H9 (cell line): ENCODE results near the gene SRSF7. TPM values are rescaled to one million over a fixed set of nuclear protein-coding genes. Genes with fewer than 3 reads are reported as not detected.

Experiments
- DNase-seq: peaks from one replicate; pipeline ENCODE4 v3.0.0-alpha.2; 2017
- H2AFZ ChIP-seq: one replicate; pipeline ENCODE4 v1.6.1; 2013; ENCODE audit warnings: mild to moderate bottlenecking, low read length, control low read depth, moderate library complexity
- H2AK5ac ChIP-seq: 2 replicates; pipeline ENCODE4 v1.6.1; 2013; ENCODE audit warnings: low read length, control low read depth, mixed read lengths; ENCODE audit not compliant: insufficient read length
- H2BK120ac ChIP-seq: one replicate; pipeline ENCODE4 v1.6.1; 2013; ENCODE audit warnings: low read depth, mild to moderate bottlenecking, low read length, control low read depth, inconsistent platforms; ENCODE audit not compliant: poor library complexity, severe bottlenecking
- H2BK12ac ChIP-seq: 2 replicates; pipeline ENCODE4 v1.6.1; 2013; ENCODE audit warnings: low read length, control low read depth, mixed read lengths, low read depth; ENCODE audit not compliant: insufficient read length
- H2BK15ac ChIP-seq: 2 replicates; pipeline ENCODE4 v1.6.1; 2013; ENCODE audit warnings: low read depth, low read length, control low read depth
- H2BK20ac ChIP-seq: one replicate; pipeline ENCODE4 v1.6.1; 2013; ENCODE audit warnings: low read depth, mild to moderate bottlenecking, low read length, control low read depth, inconsistent platforms; ENCODE audit not compliant: poor library complexity, severe bottlenecking
- H2BK5ac ChIP-seq: 2 replicates; pipeline ENCODE4 v1.6.1; 2013; ENCODE audit warnings: low read length, control low read depth, mixed read lengths; ENCODE audit not compliant: insufficient read length
- H3K14ac ChIP-seq: 2 replicates; pipeline ENCODE4 v1.6.1; 2013; ENCODE audit warnings: low read length, control low read depth; ENCODE audit not compliant: insufficient read depth
- H3K18ac ChIP-seq: 2 replicates; pipeline ENCODE4 v1.6.1; 2013; ENCODE audit warnings: low read depth, mild to moderate bottlenecking, mixed read lengths, low read length, control low read depth; ENCODE audit not compliant: insufficient read length
- H3K23ac ChIP-seq: 2 replicates; pipeline ENCODE4 v1.6.1; 2013; ENCODE audit warnings: low read length, control low read depth, mixed read lengths, low read depth; ENCODE audit not compliant: insufficient read length
- H3K23me2 ChIP-seq: 2 replicates; pipeline ENCODE4 v1.6.1; 2013; ENCODE audit warnings: low read depth, mild to moderate bottlenecking, mixed read lengths, low read length, control low read depth; ENCODE audit not compliant: insufficient read length, poor library complexity, severe bottlenecking
- H3K27ac ChIP-seq: 2 replicates; pipeline ENCODE4 v1.5.1; 2013; ENCODE audit warnings: low read length, control low read depth, mixed read lengths, low read depth; ENCODE audit not compliant: insufficient read length
- H3K27me3 ChIP-seq: 2 replicates; pipeline ENCODE4 v1.6.1; 2013; ENCODE audit warnings: low read length, control low read depth, inconsistent platforms; ENCODE audit not compliant: insufficient read depth
- H3K4ac ChIP-seq: 2 replicates; pipeline ENCODE4 v1.6.1; 2013; ENCODE audit warnings: low read depth, mild to moderate bottlenecking, control low read depth, inconsistent platforms, low read length, moderate library complexity
- H3K4me1 ChIP-seq: 2 replicates; pipeline ENCODE4 v1.6.1; 2013; ENCODE audit warnings: low read length, control low read depth, inconsistent platforms; ENCODE audit not compliant: insufficient read depth
- H3K4me2 ChIP-seq: 2 replicates; pipeline ENCODE4 v1.6.1; 2013; ENCODE audit warnings: low read length, control low read depth, mixed read lengths; ENCODE audit not compliant: insufficient read length, insufficient read depth
- H3K56ac ChIP-seq: 2 replicates; pipeline ENCODE4 v1.6.1; 2013; ENCODE audit warnings: low read depth, mild to moderate bottlenecking, mixed read lengths, low read length, control low read depth; ENCODE audit not compliant: insufficient read length
- H3K79me1 ChIP-seq: 2 replicates; pipeline ENCODE4 v1.6.1; 2013; ENCODE audit warnings: low read depth, mild to moderate bottlenecking, moderate library complexity, low read length, control low read depth, inconsistent platforms; ENCODE audit not compliant: insufficient read depth, poor library complexity, severe bottlenecking
- H3K79me2 ChIP-seq: 2 replicates; pipeline ENCODE4 v1.6.1; 2013; ENCODE audit warnings: low read length, control low read depth, inconsistent platforms; ENCODE audit not compliant: insufficient read depth
- H3K9ac ChIP-seq: 2 replicates; pipeline ENCODE4 v1.6.1; 2013; ENCODE audit warnings: low read length, control low read depth, mixed read lengths; ENCODE audit not compliant: insufficient read length; ENCODE audit errors: extremely low read depth
- H3K9me3 ChIP-seq: one replicate; pipeline ENCODE4 v1.6.1; 2013; ENCODE audit warnings: low read depth, low read length, inconsistent platforms; ENCODE audit not compliant: control insufficient read depth
- H3T11ph ChIP-seq: one replicate; pipeline ENCODE4 v1.6.1; 2013; ENCODE audit warnings: mild to moderate bottlenecking, low read length, control low read depth, inconsistent platforms
- H4K20me1 ChIP-seq: one replicate; pipeline ENCODE4 v1.6.1; 2013; ENCODE audit not compliant: control insufficient read depth, insufficient read length, insufficient read depth
- H4K5ac ChIP-seq: 2 replicates; pipeline ENCODE4 v1.6.1; 2013; ENCODE audit warnings: low read depth, mild to moderate bottlenecking, mixed read lengths, low read length, control low read depth; ENCODE audit not compliant: insufficient read length
- H4K8ac ChIP-seq: replicated peaks from 2 replicates; pipeline ENCODE4 v1.6.1; 2013; ENCODE audit warnings: low read length, control low read depth, mixed read lengths, low read depth; ENCODE audit not compliant: insufficient read length
- H4K91ac ChIP-seq: 2 replicates; pipeline ENCODE4 v1.6.1; 2013; ENCODE audit warnings: low read depth, mild to moderate bottlenecking, moderate library complexity, mixed read lengths, low read length, control low read depth; ENCODE audit not compliant: insufficient read length
- H3K27ac Mint-ChIP-seq, 3 experiments: 2 replicates in 2 of 3; 3 replicates in 1 of 3; pipeline ENCODE4 v1.8.0; 2020 to 2021; ENCODE audit warnings: mixed read lengths in 3 of 3, mild to moderate bottlenecking in 1 of 3, moderate library complexity in 1 of 3
- H3K27me3 Mint-ChIP-seq: 2 replicates; pipeline ENCODE4 v1.8.0; 2021; ENCODE audit warnings: low read depth, mild to moderate bottlenecking, moderate library complexity, mixed read lengths
- H3K36me3 Mint-ChIP-seq, 3 experiments: 2 replicates in 2 of 3; 3 replicates in 1 of 3; pipeline ENCODE4 v1.8.0; 2020 to 2021; ENCODE audit warnings: low read depth in 3 of 3, mixed read lengths in 3 of 3; ENCODE audit not compliant: insufficient read depth in 1 of 3
- H3K4me1 Mint-ChIP-seq, 2 experiments: 2 replicates each; pipeline ENCODE4 v1.8.0; 2020; ENCODE audit warnings: mixed read lengths in 2 of 2
- H3K4me3 Mint-ChIP-seq, 2 experiments: 2 replicates in 1 of 2; 3 replicates in 1 of 2; pipeline ENCODE4 v1.8.0; 2020 to 2021; ENCODE audit warnings: mild to moderate bottlenecking in 2 of 2, mixed read lengths in 2 of 2, moderate library complexity in 1 of 2
- H3K9me3 Mint-ChIP-seq, 2 experiments: 2 replicates in 1 of 2; 3 replicates in 1 of 2; pipeline ENCODE4 v1.8.0; 2020; ENCODE audit warnings: mild to moderate bottlenecking in 2 of 2, mixed read lengths in 2 of 2, moderate library complexity in 1 of 2
- CTCF ChIP-seq: fragments of 200-600 bp; sonication (generic); conservative IDR thresholded peaks from 3 replicates; pipeline ENCODE4 v1.8.0; 2021; ENCODE audit warnings: antibody characterized with exemption, mild to moderate bottlenecking
- WGBS: extraction: QIAGEN DNeasy Blood & Tissue Kit; methylation state at CpG from one replicate; pipeline ENCODE4 v1.1.7; 2013; ENCODE audit warnings: missing lambda C conversion rate, low lambda C conversion rate, mixed read lengths; ENCODE audit not compliant: insufficient read length; ENCODE audit errors: extremely low coverage; 5-methylcytosine and 5-hydroxymethylcytosine counted together
- total RNA-seq: library from RNA; stranded (reverse); gene quantifications from 2 replicates; pipeline ENCODE4 v1.2.1, GENCODE V29; 2021

The SRSF7 gene
- total RNA-seq, 1 experiment from 2014 or later = 576 TPM

GRCh38 chr2:38734299-38735058, 16.7 kb downstream of the SRSF7 start:
- Histone ChIP-seq H3K14ac (no peak overlapping the region), H2BK120ac (no peak overlapping the region), H3K18ac (no peak overlapping the region), H2AFZ (no peak overlapping the region), H3K4me2 (no peak overlapping the region), H3K23me2 (no peaks in the 10 kb centered on the region), H2AK5ac (no peak overlapping the region), H3K4ac (no peak overlapping the region), H3K4me1 (peaks cover 7% of the 10 kb centered on the region; the same call in 1 of the 2 replicates), H4K20me1 (no peaks in the 10 kb centered on the region), H3K9me3 (no peaks in the 10 kb centered on the region), H3T11ph (no peak overlapping the region), H4K8ac (no peak overlapping the region), H2BK15ac (no peak overlapping the region), H4K91ac (no peak overlapping the region), H4K5ac (no peak overlapping the region), H3K56ac (no peak overlapping the region), H3K27ac (no peak overlapping the region), H3K79me2 (no peaks in the 10 kb centered on the region), H3K27me3 (no peaks in the 10 kb centered on the region), H3K79me1 (no peaks in the 10 kb centered on the region), H2BK20ac (no peak overlapping the region), H3K23ac (no peak overlapping the region), H2BK5ac (no peak overlapping the region), H2BK12ac (no peak overlapping the region), H3K9ac (no peak overlapping the region)
- TF ChIP-seq CTCF = no peak
- Mint-ChIP-seq H3K27me3 (no peaks in the 10 kb centered on the region), H3K9me3 (peaks cover 4 to 5% of the 10 kb centered on the region in 2 experiments; a peak in 2 of 5 replicates), H3K4me1 (peaks cover 7 to 13% of the 10 kb centered on the region in 2 experiments), H3K36me3 (peaks cover 18 to 40% (median 40%) of the 10 kb centered on the region in 3 experiments), H3K27ac (peak overlapping the region in 1 of 3 experiments; percentile 39; a peak in 3 of 7 replicates), H3K4me3 (no peak overlapping the region)
- no CpG with 5 or more reads among the region's 9 CpGs for WGBS
- no peak for DNase-seq
